HG02623 (cell line): ENCODE results near the gene MANBA.
A peak's percentile ranks its signal among the peaks of the same experiment; 100 is the strongest.

Experiments used
- ATAC-seq: cut with Tn5 transposase; IDR thresholded peaks from one replicate; pipeline ENCODE4 v1.9.1; 2021; ENCODE audit warnings: moderate library complexity; ENCODE audit not compliant: unreplicated experiment

Gene MANBA

DNA sequence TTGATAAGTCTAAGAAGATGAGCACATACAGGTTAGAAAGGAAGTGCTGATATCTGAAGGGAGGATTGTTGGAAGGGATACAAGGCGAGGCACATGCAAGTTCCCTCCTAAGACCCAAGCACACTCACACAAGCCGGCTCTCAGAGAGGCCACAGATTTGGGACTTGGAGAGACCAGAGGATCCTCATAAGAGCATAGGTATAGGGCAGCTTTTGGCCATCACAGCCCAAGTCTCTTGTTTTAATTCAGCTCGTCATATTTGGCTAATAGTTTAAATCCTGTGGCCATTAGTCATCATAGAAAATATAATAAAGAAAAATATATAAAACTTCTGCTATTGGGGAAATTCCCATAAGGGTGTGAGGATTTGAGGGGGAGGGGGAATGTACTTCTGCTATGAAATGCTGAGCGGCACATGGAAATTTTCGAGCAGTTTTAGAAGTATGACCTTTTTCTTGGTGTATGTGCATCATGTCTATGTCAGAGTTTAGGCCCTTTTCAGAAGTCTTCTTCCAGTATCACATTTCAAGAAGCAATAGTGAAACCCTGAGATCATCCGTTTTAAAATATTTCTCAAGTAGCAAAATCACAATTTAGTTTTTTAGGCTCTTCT lies 161.9 kb downstream of the MANBA start:
- peak; percentile 20 for ATAC-seq

DNA sequence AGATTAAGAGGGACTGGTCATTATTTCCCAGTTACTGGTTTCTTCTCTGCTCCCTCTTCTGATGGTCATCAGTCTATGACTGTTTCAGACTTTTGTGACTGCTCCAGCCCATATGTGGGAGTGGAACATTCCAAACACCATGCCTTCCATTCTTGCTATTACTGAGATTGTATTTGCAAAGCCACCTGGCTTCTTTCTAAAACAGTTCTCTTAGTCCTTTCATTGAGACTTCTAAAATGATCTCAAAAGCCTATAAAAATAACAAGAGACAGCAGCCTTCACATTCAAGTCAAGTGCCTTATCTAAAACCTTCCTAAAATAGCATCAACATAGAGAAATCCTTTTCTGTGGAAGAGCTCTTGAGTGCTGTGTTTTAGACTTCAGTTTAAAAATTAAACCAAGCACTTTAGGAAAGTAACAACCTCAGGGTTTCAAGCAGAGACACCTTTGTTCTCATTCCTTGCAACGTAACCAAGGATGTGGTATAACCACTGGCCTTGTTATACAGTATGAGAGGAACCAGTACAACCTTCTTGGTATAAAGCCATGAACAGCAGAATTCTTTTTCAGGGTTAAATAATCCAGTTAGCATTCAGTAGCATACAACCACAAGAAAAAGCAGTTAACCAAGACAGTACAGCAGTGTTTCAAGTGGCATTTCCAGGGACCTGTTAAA lies 162.5 kb downstream of the MANBA start:
- ATAC-seq = peak; percentile 67

DNA sequence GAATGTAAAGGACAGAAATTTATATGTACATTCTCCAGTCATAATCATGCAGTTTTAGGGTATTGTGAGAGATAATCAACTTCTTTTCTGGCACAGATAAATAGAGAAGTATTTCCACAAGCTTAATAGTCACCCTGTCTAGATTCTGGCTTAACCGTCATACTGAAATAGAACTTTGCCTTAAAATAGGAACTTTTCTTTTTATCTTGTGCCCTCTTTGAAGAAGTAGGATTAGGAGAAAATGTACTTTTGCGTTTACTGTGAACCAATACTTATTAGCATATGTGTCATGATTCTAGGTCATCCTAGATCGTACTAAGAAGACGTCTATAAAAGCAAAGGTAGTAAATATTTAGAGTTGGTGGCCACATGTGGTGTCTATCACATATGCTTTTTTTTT lies 164.2 kb downstream of the MANBA start:
- no peak for ATAC-seq

DNA sequence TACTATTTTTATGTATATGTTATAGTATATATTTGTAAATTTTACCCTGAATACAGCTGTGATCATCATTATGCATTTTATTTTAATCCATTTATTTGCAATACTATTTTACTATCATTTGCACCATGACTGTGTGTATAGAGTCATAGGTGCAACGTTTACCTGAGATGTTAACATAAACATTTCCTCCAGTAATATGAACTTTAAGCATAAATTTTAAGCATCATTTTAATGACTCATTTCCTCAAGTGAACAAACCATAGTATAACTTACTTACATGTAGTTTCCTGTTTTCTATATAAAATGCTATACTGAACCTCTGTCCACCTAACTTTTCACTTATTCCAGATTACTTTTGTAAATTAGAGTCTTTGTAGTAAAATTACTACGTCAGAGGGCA lies 166.8 kb downstream of the MANBA start:
- ATAC-seq = no peak

DNA sequence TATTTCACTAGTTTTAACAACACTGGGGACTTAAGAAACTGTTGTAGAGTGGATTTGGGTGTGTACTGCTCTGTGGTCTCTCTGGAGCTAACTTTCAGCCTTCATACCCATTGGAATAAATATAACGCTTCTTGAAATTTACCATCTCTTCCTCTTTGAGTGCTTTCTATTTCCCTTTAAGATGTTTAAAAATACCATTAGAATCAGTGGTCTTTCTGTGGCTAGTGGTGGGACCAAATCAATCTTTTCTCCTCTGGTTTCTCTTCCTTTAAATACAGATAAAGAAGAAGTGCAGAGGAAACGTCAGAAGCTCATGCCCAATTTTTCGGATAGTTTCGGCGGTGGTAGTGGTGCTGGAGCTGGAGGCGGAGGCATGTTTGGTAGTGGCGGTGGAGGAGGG lies 167.6 kb downstream of the MANBA start:
- no peak for ATAC-seq

DNA sequence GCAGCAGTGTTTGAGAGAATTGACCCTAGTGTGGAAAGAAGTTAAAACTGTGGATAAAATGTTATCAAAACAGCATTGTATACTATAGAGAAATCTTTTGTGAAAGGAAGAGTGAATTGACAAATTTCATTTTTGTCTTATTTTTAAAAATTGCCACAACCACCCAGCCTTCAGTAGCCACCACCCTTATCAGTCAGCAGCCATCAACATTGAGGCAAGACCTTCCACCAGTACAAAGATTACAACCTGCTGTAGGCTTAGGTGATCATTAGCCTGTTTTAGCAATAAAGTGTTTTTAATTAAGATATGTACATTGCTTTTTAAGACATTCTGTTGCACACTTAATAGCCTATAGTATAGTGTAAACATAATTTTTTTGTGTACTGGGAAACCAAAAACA lies 168.5 kb downstream of the MANBA start:
- no peak for ATAC-seq

DNA sequence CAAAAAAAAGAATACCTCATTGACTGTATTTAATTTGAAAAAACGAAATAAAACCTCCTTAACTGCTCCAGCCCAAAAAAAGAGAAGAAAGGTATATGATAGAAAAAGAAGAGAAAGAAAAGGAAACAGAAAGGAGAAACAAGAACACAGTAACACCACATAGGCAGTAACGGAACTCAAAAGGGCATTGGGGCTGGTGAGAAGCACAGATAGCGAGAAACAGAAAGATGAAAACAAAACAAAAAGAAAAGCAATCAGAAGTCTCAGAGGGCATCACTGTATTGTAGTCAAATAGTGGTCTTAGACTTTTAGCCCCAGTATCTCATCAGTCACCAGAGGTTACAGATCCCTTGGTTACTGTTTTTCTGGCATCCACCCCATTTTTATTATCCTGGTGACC lies 171.0 kb downstream of the MANBA start:
- no peak for ATAC-seq

DNA sequence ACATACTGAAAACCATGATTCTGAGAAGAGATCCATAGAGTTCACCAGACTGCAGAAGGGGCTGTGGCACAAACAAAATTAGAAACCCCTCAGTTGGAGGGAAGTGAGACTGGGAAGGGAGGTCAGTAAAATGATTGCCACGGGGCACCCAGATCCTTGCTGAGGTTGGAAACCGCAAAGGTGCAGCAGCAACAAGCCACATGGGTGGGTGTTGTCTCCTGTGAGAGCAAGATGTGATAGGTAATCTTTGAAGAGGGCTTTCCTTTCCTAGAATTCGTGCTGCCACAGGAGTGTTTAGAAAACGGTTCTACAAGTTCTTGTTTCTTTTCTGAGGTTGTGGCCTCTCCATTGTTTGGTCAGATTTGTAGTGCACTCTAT lies 174.1 kb downstream of the MANBA start:
- no peak for ATAC-seq

DNA sequence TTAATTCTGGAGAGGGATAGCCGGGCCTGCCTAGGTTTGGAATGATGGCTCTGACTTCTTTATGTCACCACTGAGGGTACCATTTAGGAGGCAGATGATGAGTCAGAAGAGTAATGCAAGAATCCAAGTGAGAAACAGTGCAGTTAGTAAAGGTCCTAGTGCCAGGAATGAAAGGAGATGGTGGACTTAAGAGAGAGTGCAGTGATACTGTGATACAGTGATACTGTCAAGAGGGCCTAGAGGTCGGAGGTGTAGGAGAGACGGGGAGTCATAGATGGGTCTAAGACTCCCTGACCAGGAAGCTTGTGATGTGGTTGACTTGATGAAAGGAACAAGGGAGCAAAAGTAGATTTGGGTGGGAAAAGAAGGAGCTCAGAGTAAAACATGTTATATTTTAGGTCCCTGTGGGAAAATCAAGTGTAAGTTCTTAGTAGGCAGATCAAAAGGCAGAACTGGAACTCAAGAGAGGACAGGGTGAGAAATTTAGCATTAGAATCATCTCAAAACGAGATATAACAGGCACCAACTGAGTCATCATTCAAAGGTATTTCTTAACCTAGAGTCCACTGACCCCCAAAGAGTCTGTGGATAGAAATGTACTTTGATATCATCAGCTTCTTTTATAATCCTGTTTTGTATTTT lies 174.6 kb downstream of the MANBA start:
- ATAC-seq = no peak

DNA sequence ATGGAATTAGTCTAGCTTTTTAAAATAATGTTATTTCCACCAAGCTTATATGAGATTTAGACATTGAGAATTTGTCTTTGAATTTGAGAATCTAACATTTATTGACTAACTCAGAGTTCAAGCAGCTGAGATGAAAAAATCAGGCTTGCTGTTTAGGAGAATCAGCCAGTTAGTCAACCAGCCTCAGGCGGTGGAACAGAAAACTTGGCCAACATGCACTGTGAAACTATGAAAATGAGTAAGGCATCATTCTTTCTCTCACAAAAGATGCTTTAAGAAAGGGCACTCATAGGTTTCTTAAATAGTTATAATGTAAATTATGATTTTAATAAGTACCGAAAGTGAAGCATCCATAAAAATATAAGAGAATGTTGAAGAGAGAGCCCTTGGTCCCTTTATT lies 175.4 kb downstream of the MANBA start:
- ATAC-seq = no peak

DNA sequence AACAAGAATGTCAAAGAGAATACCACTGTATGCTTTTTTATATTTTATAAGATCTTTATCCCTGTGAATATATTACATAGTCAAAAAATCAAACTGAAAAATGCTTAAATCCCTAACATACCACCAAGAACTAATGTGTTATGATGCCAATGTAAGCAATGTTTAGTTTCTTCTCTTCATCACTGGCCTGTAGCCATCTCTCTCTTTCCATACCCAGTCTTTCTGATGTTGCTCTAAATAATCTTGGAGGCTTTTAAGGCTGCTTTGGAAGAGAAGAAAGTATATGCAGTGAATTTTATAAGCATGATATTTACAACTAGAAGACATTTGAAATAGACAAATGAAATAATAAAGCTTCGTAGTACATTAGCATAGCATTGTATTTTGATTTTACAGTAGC lies 176.7 kb downstream of the MANBA start:
- ATAC-seq = no peak
